Suppressor macrophage (primary cell): ENCODE data around the gene MYO7A.

Experiments
- DNase-seq, 4 experiments: peaks; one replicate each; pipeline ENCODE4 v3.0.0-alpha.2; 2020 to 2022

The MYO7A gene

DNA sequence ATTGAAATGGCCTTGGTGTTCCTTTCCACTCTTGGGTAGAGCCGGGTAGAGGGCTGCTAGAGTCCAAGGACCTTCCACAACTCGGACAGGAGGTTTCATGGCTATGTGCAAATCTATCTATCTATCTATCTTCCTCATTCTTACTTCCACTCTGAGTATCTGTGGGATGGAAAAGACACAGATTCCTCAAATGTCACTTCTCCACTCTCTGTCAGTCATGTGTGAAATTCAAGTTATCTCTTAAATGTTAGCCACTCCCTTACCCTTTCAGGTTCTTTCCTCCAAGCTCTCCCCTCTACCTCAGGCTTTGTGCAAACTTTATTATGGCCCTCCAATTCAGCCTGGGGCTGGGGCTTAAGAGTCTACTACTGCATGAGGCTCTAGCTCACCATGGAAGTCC lies 89.1 kb downstream of the MYO7A start:
- peak in 2 of 4 experiments; percentile 13 to 28 for DNase-seq

DNA sequence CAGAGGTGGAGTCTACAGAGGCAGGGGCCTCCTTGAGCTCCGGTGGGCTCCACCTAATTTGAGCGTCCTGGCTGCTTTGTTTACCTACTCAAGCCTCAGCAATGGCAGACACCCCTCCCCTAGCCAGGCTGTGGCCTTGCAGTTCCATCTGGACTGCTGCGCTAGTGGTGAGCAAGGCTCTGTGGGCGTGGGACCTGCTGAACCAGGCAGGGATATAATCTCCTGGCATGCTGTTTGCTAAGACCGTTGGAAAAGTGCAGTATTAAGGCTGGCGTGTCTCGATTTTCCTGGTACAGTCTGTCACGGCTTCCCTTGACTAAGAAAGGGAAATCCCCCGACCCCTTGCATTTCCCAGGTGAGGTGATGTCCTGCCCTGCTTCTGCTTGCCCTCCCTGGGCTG lies 95.8 kb downstream of the MYO7A start:
- DNase-seq: no peak

- no peak for DNase-seq
Measured at GRCh38 chr11:77230878-77231605, 103.0 kb downstream of the MYO7A start.

DNA sequence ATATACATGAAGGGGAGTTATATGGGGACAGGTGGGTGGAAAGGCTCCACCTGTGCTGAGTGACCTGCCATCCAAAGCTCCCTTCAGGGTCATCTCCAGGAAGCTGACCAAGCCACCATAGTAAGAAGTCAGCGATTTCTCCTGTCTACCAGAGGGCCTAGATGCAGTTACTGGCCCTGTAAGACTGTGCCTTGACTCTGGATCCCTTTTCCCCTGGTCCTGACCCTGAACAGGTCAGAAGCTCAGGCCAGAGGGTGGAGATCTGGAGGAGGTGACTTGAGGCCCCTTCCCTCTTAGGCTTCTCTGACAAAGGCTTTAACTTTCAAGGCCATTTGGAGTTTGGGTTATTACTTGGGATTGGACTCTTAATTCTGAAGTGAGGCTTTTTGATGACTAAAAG lies 103.8 kb downstream of the MYO7A start:
- no peak for DNase-seq

- no peak for DNase-seq
Measured at GRCh38 chr11:77232242-77232641, 104.2 kb downstream of the MYO7A start.

DNA sequence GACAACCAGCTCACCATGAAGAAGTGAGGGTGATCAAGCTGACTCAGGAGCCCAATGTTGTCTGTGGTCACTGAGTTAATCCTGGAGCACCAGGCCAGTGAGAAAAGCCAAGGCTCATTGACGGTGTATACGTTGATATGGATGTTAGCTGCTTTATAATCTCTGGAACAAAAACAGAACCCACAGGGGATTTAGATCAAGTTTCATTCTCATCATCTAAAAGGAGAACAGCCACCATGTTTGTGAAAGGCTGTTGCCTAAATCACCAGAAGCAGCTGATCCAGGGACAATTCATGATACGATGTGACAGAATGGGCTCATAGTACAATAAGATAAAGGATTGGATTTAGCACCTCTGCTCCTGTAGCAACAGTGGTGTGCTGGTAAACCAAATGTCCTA lies 105.0 kb downstream of the MYO7A start:
- DNase-seq: no peak

- no peak for DNase-seq
Measured at GRCh38 chr11:77236901-77237300, 108.9 kb downstream of the MYO7A start.

DNA sequence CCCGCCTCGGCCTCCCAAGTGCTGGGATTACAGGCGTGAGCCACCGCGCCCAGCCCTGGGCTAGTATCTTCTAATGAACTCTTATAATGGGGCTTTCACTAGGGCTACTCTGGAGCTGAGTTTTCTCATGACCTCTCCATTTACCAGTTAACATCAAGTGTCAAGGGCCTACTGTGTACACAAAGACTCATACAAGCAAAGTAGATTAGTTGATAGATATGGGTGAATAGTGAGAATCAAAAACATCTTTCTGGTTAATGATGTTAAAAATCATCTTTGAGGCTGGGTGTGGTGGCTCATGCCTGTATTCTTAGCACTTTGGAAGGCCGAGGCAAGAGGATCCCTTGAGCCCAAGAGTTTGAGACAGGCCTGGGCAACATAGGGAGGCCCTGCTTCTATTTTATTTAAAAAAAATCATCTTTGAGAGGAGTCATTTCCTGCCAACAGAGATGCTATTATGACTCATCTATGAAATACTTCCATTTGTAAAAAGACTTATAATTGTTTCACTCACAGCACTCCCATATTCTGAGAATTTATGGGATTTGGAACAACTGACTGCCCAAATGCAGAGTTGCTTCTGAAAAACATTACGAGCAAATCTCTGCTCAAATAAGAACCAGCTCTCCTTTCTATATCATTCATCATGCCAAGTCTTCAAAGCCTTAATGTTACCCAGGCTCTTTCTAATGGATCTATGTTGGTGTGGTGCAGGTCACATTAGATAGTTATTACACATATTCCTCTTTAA lies 116.4 kb downstream of the MYO7A start:
- no peak for DNase-seq

DNA sequence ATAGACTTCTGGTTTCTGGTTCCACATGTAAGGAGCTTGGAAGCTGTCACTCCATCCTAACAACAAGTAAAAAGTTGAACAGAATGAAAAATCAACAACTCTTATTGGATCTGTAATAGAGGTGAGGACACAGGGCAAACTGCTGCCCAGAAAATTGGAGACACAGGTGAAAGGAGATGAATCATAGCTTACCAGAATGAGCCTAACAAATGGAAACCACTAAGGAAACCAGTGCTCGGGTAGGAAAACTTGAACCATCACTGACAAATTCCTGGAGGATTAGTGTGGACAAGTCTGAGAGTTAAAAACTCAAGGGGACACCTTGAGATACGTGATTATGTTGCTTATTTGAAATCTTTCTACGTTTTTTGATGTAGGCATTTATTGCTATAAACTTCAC lies 121.4 kb downstream of the MYO7A start:
- DNase-seq: no peak

DNA sequence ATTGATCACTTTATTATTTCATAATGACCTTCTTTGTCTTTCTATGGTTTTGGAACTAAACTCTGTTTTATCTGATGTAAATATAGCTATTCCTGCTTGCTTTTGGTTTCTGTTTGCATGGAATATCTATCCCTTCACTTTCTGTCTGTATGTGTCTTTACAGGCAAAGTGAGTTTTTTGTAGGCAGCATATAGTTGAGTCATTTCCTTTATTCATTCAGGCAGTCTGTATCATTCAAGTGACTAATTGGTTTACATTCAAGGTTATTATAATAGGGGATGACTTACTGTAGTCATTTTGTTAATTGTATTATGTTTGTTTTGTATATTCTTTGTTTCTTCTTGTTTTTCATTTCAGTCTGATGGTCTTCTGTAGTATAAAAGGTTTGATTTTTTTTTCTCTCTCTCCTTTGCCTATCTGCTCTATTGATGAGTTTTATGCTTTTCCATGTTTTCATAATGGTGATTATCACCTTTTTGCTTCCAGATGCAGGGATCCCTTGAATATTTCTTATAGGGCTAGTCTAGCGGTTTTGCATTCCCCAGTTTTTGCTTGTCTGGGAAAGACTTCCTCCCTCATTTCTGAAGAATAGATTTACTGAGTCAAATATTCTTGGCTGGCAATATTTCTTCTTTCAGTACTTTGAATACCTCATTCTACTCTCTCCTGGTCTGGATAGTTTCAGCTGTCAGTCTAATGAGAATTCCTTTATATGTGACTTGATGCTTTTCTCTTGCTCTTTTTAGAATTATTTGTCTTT lies 123.0 kb downstream of the MYO7A start:
- DNase-seq: no peak

- DNase-seq: no peak
Measured at GRCh38 chr11:77252555-77253270, 124.7 kb downstream of the MYO7A start.

GRCh38 chr11:77253690-77254089 lies 125.6 kb downstream of the MYO7A start:
- no peak for DNase-seq

DNA sequence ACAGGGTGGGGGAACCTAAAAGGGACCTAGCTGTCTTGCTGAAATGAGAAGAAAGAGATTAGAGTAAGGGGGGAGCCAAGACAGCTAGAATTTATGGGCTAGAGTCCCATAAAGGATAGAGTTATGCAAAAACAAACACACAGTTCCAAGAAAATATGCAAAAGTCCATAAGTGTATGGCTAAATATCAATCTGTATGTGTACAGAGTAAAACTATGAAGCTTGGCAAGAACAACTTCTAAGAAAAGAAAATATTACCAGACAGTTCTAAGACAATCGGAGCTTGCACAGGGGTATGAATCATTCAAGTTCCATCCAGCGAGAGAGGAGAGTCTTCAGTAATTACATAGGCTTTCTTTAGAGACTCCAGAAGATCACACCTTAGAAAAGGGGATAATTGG lies 131.6 kb downstream of the MYO7A start:
- no peak for DNase-seq

DNA sequence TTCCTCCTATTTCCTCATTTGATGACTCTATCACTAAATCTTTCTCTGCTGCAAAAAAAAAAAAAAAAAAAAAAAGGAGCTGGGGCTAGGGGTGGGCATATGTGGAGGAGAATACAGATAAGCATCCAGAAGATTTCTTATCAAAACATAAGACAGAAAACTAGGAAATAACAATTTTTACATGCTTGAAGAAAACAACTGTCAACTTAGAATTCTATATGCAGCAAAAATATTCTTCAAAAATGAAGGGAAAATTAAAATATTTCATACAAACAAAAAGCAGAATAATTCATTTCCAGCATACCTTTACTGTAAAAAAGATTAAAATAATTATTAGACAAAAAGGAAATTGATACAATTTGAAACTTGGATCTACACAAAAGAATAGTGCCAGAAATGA lies 134.8 kb downstream of the MYO7A start:
- DNase-seq: no peak
